OCI-LY3 (cell line): Measurements from ENCODE around the gene BAZ2B.

ENCODE experiments used
- CTCF ChIP-seq: fragments of 200-600, 300-600 bp; sonication (generic); IDR thresholded peaks from 2 replicates; pipeline ENCODE4 v1.5.1; 2014; ENCODE audit warnings: antibody characterized with exemption, low read length, low read depth
- EZH2phosphoT487 ChIP-seq: fragments of 200-600 bp; shearing (Covaris generic); IDR thresholded peaks from 2 replicates; pipeline ENCODE4 v1.6.1; 2018; ENCODE audit warnings: antibody characterized with exemption, mixed run types, low read depth

GRCh38 chr2:159366538-159366937 lies 249.8 kb downstream of the BAZ2B start:
- no peak for TF ChIP-seq CTCF
- TF ChIP-seq EZH2phosphoT487 = no peak
